Measurements from ENCODE around the gene TEAD3.
"Not testable (repeated sequence)": the region's sequence is repeated elsewhere in the genome, so short reads cannot be mapped to it uniquely, and the experiment has no call there.

TEAD3 gene

DNA sequence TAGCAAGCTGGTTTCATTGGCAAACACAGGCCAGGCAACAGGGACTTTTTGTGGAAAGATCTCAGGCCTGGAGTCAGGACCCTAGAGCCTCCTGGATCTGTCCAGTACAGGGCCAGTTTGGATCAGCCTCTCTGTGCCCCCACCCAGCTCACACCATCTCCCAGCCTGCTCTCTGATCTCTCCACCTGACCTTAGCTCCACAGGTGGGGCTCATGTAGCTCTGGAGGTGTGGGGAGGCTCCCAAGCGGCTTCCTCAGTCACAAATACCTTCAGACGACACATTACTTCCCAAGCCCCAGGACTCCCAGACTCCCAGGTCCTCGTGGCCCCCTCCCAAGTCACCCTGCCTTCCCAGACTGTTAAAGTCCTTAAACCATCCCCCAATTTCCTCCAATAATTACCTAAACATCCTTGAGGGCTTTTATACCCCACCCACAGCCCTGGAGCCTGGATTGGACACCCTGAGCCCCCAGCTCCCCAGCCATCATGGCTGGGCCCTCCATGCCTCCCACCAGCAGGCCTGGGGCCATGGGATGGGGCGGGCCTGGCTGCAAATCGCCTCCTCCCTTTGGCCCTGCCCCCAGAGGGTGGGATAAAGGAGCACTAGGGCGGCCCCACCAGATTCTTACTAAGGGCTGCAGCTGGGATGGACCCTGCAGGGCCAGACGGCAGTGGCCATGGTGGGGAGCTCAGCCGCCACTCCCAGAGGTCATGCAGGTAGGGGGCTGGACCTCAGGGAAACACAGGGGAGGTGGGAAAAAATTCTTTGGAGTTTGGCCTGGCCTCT, 60.6 kb downstream of the TEAD3 start:
- no peak for TF ChIP-seq SPI1 (IDR thresholded peaks at IDR 0.05; ENCODE audit: borderline replicate concordance, low read depth)
- TF ChIP-seq REST (IDR thresholded peaks at IDR 0.05; ENCODE audit: insufficient replicate concordance, low read depth), result no peak
- TF ChIP-seq GABPA (IDR thresholded peaks at IDR 0.05; ENCODE audit: low read depth), result no peak
- no peak for TF ChIP-seq CTCF (IDR thresholded peaks at IDR 0.05; ENCODE audit: insufficient read depth, low read length)
- TF ChIP-seq POLR2AphosphoS5 (IDR thresholded peaks at IDR 0.05; ENCODE audit: low read depth), result no peak
- Histone ChIP-seq H3K27me3 (ENCODE audit: insufficient read depth, poor library complexity, severe bottlenecking) (no peaks in the 10 kb centered on the region), H3K27ac (replicated peaks) (no peak overlapping the region), H3K4me3 (replicated peaks; ENCODE audit: insufficient read depth, low read length) (no peak overlapping the region)
- DNase-seq (ENCODE audit: low read depth in 1 of 2, low spot score in 1 of 2), result no peak

GRCh38 chr6:35435074-35435837, 61.6 kb downstream of the TEAD3 start:
- H3K4me3 ChIP-seq (replicated peaks; ENCODE audit: insufficient read depth, low read length), result no peak overlapping the region
- H3K27me3 ChIP-seq (ENCODE audit: insufficient read depth, poor library complexity, severe bottlenecking), result no peaks in the 10 kb centered on the region
- TF ChIP-seq GABPA (IDR thresholded peaks at IDR 0.05; ENCODE audit: low read depth) (no peak), SPI1 (IDR thresholded peaks at IDR 0.05; ENCODE audit: borderline replicate concordance, low read depth) (no peak), CTCF (IDR thresholded peaks at IDR 0.05; ENCODE audit: insufficient read depth, low read length) (no peak), REST (IDR thresholded peaks at IDR 0.05; ENCODE audit: insufficient replicate concordance, low read depth) (no peak), POLR2AphosphoS5 (IDR thresholded peaks at IDR 0.05; ENCODE audit: low read depth) (no peak)
- no peak for DNase-seq (ENCODE audit: low read depth in 1 of 2, low spot score in 1 of 2)
- H3K27ac ChIP-seq (replicated peaks), result no peak overlapping the region

DNA sequence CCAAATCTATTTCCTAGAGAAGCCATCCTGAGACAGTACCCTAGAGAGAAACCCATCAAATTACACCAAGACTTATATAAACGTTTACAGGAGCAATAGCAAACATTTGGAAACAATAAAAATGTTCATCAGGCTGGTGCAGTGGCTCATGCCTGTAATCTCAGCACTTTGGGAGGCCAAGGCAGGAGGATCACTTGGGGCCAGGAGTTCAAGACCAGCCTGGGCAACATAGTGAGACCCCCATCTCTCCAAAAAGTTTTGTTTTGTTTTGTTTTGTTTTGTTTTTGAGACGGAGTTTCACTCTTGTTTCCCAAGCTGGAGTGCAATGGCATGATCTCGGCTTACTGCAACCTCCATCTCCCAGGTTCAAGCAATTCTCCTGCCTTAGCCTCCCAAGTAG, 64.2 kb downstream of the TEAD3 start:
- H3K27ac ChIP-seq (replicated peaks); H3K27me3 ChIP-seq (ENCODE audit: insufficient read depth, poor library complexity, severe bottlenecking); H3K4me3 ChIP-seq (replicated peaks; ENCODE audit: insufficient read depth, low read length): not testable (repeated sequence)

GRCh38 chr6:35432291-35432690, 64.6 kb downstream of the TEAD3 start:
- no peak overlapping the region for H3K27ac ChIP-seq (replicated peaks)
- DNase-seq (ENCODE audit: low read depth in 1 of 2, low spot score in 1 of 2), result no peak
- TF ChIP-seq GABPA (IDR thresholded peaks at IDR 0.05; ENCODE audit: low read depth), result no peak
- no peak for TF ChIP-seq POLR2AphosphoS5 (IDR thresholded peaks at IDR 0.05; ENCODE audit: low read depth)
- TF ChIP-seq CTCF (IDR thresholded peaks at IDR 0.05; ENCODE audit: insufficient read depth, low read length), result no peak
- TF ChIP-seq SPI1 (IDR thresholded peaks at IDR 0.05; ENCODE audit: borderline replicate concordance, low read depth), result no peak
- no peak for TF ChIP-seq REST (IDR thresholded peaks at IDR 0.05; ENCODE audit: insufficient replicate concordance, low read depth)
- H3K27me3 ChIP-seq (ENCODE audit: insufficient read depth, poor library complexity, severe bottlenecking), result no peaks in the 10 kb centered on the region
- H3K4me3 ChIP-seq (replicated peaks; ENCODE audit: insufficient read depth, low read length), result no peak overlapping the region

More for the DNA sequence above, 64.2 kb downstream of the TEAD3 start:
- DNase-seq (ENCODE audit: low read depth in 1 of 2, low spot score in 1 of 2), result not testable (repeated sequence)

Data from HL-60 (cell line).